ENCODE measurements around the gene LRWD1.

- TF ChIP-seq RFX5 (IDR thresholded peaks at IDR 0.05; ENCODE audit: low read length) = no peak
- TF ChIP-seq POLR2AphosphoS5 (IDR thresholded peaks at IDR 0.05; ENCODE audit: low read depth, low read length) = no peak
- no peak for TF ChIP-seq CTCF (IDR thresholded peaks at IDR 0.05)
- TF ChIP-seq GABPA (IDR thresholded peaks at IDR 0.05; ENCODE audit: low read depth) = no peak
- TF ChIP-seq MAX (IDR thresholded peaks at IDR 0.05; ENCODE audit: low read depth) = no peak
- TF ChIP-seq ELF1 (IDR thresholded peaks at IDR 0.05) = no peak
- TF ChIP-seq TCF12 (IDR thresholded peaks at IDR 0.05) = no peak
- TF ChIP-seq RXRA (IDR thresholded peaks at IDR 0.05; ENCODE audit: borderline replicate concordance, low read depth) = no peak
- TF ChIP-seq JUND (IDR thresholded peaks at IDR 0.05) = no peak
- no peak for TF ChIP-seq RCOR1 (IDR thresholded peaks at IDR 0.05; ENCODE audit: low read length)
- TF ChIP-seq EZH2phosphoT487 (IDR thresholded peaks at IDR 0.05; ENCODE audit: borderline replicate concordance, low read depth) = no peak
- no peak for TF ChIP-seq EP300 (IDR thresholded peaks at IDR 0.05; ENCODE audit: borderline replicate concordance in 1 of 2, low read depth in 1 of 2, low read length in 1 of 2)
- TF ChIP-seq, protein P1, sequence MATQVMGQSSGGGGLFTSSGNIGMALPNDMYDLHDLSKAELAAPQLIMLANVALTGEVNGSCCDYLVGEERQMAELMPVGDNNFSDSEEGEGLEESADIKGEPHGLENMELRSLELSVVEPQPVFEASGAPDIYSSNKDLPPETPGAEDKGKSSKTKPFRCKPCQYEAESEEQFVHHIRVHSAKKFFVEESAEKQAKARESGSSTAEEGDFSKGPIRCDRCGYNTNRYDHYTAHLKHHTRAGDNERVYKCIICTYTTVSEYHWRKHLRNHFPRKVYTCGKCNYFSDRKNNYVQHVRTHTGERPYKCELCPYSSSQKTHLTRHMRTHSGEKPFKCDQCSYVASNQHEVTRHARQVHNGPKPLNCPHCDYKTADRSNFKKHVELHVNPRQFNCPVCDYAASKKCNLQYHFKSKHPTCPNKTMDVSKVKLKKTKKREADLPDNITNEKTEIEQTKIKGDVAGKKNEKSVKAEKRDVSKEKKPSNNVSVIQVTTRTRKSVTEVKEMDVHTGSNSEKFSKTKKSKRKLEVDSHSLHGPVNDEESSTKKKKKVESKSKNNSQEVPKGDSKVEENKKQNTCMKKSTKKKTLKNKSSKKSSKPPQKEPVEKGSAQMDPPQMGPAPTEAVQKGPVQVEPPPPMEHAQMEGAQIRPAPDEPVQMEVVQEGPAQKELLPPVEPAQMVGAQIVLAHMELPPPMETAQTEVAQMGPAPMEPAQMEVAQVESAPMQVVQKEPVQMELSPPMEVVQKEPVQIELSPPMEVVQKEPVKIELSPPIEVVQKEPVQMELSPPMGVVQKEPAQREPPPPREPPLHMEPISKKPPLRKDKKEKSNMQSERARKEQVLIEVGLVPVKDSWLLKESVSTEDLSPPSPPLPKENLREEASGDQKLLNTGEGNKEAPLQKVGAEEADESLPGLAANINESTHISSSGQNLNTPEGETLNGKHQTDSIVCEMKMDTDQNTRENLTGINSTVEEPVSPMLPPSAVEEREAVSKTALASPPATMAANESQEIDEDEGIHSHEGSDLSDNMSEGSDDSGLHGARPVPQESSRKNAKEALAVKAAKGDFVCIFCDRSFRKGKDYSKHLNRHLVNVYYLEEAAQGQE (IDR thresholded peaks at IDR 0.05; ENCODE audit: low read depth, low read length) = no peak
- no peak for TF ChIP-seq SMC3 (IDR thresholded peaks at IDR 0.05; ENCODE audit: low read depth, low read length)
Observed at GRCh38 chr7:102446387-102447156, 18.2 kb upstream of the LRWD1 start.
